ENCODE measurements around the gene KRT83. TPM values are rescaled to one million over a fixed set of nuclear protein-coding genes. Genes with fewer than 3 reads are reported as not detected.

KRT83 gene
- total RNA-seq: not detected

- peaks cover 6% of the 10 kb centered on the region for H3K4me1 Mint-ChIP-seq (ENCODE audit: low read depth)
- H3K4me3 Mint-ChIP-seq: no peak within 1 kb of the TSS
- DNase-seq (no peak), ATAC-seq (no peak)
- H3K36me3 Mint-ChIP-seq (ENCODE audit: low read depth): no peaks in the 10 kb centered on the region
- CTCF ChIA-PET: interaction anchor here (0.8 to 1.0 kb wide), 2 partner anchors 150 to 162 kb away, joined by 3 read pairs; no protein-coding TSS in a partner anchor
- no peaks in the 10 kb centered on the region for H3K9me3 Mint-ChIP-seq (ENCODE audit: insufficient read depth)
- peaks cover 35% of the 10 kb centered on the region for H3K27me3 Mint-ChIP-seq (ENCODE audit: low read depth)
- POLR2A ChIA-PET: interaction anchor here (0.7 kb wide), 1 partner anchor 676 kb away, joined by 4 read pairs; no protein-coding TSS in a partner anchor
- no peak within 1 kb of the TSS for H3K27ac Mint-ChIP-seq
These were observed at the start of gene KRT83 for GRCh38 chr12:52320784-52321400. Gene KRT83, minus strand, starts transcription at chr12:52321398. Its CDS starts 63 bp downstream, at chr12:52321335.

GRCh38 chr12:52369809-52370208 lies 48.6 kb upstream of the KRT83 start:
- CTCF ChIA-PET: interaction anchor here (1.2 to 3.7 kb wide), 4 partner anchors 8 to 510 kb away, joined by 3 to 12 read pairs (median 8); no protein-coding TSS in a partner anchor
- DNase-seq (no peak), ATAC-seq (no peak)
- POLR2A ChIA-PET: no interaction called here
- Mint-ChIP-seq H3K9me3 (ENCODE audit: insufficient read depth) (no peaks in the 10 kb centered on the region), H3K27me3 (ENCODE audit: low read depth) (peaks cover 25% of the 10 kb centered on the region), H3K4me3 (no peak overlapping the region), H3K27ac (no peak overlapping the region), H3K36me3 (ENCODE audit: low read depth) (no peaks in the 10 kb centered on the region), H3K4me1 (ENCODE audit: low read depth) (no peaks in the 10 kb centered on the region)

DNA sequence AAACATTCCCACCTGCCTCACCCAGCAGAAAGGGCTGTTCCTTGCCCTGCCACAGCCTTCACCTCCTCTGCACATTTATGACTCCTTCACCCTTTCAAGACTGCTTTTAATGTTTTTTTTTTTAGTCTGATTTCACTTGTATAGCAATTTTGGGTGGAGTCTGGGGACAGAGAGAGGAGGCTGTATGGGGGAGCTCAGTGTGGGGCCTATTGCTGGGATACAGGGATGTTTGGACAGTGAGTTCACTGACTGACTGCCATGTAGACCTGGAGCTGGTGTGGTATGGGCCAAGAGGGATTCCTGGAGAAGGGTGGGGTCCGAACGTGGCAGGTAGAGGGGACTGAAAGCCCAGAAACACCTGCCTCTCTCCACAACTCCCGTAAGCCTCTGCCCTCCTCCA lies 48.0 kb upstream of the KRT83 start:
- Mint-ChIP-seq H3K36me3 (ENCODE audit: low read depth) (no peaks in the 10 kb centered on the region), H3K27ac (no peak overlapping the region), H3K9me3 (ENCODE audit: insufficient read depth) (no peaks in the 10 kb centered on the region), H3K27me3 (ENCODE audit: low read depth) (peaks cover 24% of the 10 kb centered on the region), H3K4me1 (ENCODE audit: low read depth) (no peaks in the 10 kb centered on the region), H3K4me3 (no peak overlapping the region)
- ATAC-seq: no peak
- ChIA-PET POLR2A (interaction anchor here (0.5 kb wide), 1 partner anchor 225 kb away, joined by 3 read pairs; no protein-coding TSS in a partner anchor), CTCF (interaction anchor here (0.6 to 3.7 kb wide), 5 partner anchors 11 to 511 kb away, joined by 3 to 12 read pairs (median 5); no protein-coding TSS in a partner anchor)
- no peak for DNase-seq

- no peak for DNase-seq
- Mint-ChIP-seq H3K36me3 (ENCODE audit: low read depth) (no peaks in the 10 kb centered on the region), H3K4me3 (no peak overlapping the region), H3K27ac (no peak overlapping the region), H3K4me1 (ENCODE audit: low read depth) (no peaks in the 10 kb centered on the region), H3K9me3 (ENCODE audit: insufficient read depth) (no peaks in the 10 kb centered on the region), H3K27me3 (ENCODE audit: low read depth) (peaks cover 19% of the 10 kb centered on the region)
- no peak for ATAC-seq
- ChIA-PET POLR2A (interaction anchor here (0.5 kb wide), 1 partner anchor 224 kb away, joined by 3 read pairs; no protein-coding TSS in a partner anchor), CTCF (interaction anchor here (0.6 to 3.7 kb wide), 4 partner anchors 10 to 512 kb away, joined by 3 to 12 read pairs (median 7); no protein-coding TSS in a partner anchor)
These were observed 47.3 kb upstream of the KRT83 start for GRCh38 chr12:52368508-52368907.

DNA sequence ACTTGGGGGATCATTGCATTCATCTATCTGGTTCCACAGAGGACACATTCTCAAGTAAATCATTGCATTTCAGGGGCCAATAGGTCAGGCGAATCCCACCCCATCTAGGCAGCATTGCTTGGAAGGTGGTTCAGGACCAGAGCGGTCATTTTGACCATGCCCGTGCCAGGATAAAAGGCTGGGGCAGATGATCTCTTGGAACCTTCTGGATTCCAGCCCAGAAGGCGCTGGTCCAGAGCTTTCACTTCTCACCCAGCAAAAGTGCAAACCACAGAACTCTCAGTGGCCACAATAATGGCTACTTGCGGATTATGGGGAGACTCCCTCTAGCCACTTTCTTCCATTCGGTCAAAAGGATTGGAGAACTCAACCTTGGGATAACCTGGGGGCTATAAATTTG lies 46.7 kb upstream of the KRT83 start:
- no peak for ATAC-seq
- no peaks in the 10 kb centered on the region for H3K9me3 Mint-ChIP-seq (ENCODE audit: insufficient read depth)
- ChIA-PET POLR2A (no interaction called here), CTCF (interaction anchor here (0.9 to 3.7 kb wide), 3 partner anchors 9 to 517 kb away, joined by 3 to 12 read pairs (median 9); no protein-coding TSS in a partner anchor)
- no peaks in the 10 kb centered on the region for H3K4me1 Mint-ChIP-seq (ENCODE audit: low read depth)
- no peak overlapping the region for H3K27ac Mint-ChIP-seq
- no peak overlapping the region for H3K4me3 Mint-ChIP-seq
- no peaks in the 10 kb centered on the region for H3K36me3 Mint-ChIP-seq (ENCODE audit: low read depth)
- peaks cover 16% of the 10 kb centered on the region for H3K27me3 Mint-ChIP-seq (ENCODE audit: low read depth)
- no peak for DNase-seq

DNA sequence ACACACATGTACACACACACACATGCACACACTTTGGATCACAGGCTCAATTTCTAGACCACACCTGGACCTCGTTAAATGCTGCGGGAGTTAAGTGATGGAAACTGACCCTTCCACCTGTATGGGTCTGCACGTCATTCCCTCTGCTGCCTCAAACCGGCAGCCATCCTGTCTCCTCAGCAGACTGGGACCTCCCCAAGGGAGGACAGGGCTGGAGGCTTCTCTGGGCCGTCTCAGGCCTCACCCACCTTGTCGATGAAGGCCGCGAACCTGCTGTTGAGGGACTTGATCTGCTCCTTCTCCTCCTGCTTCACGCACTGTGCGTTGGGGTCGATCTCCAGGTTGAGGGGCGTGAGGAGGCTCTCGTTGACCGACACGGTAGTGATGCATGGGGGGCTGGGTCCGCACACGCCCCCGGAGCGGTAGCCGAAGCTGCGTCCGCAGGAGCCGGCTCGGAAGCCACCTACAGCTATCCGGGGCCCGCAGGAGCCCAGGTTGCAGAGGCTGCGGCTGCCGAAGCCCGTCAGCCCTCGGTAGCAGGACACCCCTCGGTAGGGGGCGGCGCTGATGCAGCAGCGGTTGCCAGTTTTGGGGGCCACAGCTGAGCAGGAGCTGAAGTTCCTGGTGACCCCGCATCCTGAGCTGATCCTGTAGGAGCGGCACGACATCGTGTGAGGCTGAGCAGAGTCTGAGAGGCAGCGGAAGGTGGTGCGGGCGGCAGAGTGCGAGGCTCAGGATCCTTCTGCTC lies 45.7 kb upstream of the KRT83 start, which contains the start of gene KRT85:
KRT85 (minus strand) TSS at position 744 of the 748 bp plus-strand sequence; CDS start at position 668, 76 bp downstream.
- CTCF ChIA-PET: interaction anchor here (0.9 to 3.7 kb wide), 2 partner anchors 513 to 518 kb away, joined by 3 to 12 read pairs; no protein-coding TSS in a partner anchor
- ATAC-seq: no peak
- DNase-seq: no peak
- peaks cover 14% of the 10 kb centered on the region for H3K27me3 Mint-ChIP-seq (ENCODE audit: low read depth)
- no peaks in the 10 kb centered on the region for H3K9me3 Mint-ChIP-seq (ENCODE audit: insufficient read depth)
- no peaks in the 10 kb centered on the region for H3K4me1 Mint-ChIP-seq (ENCODE audit: low read depth)
- POLR2A ChIA-PET: no interaction called here
- H3K27ac Mint-ChIP-seq: no peak within 1 kb of the TSS
- no peak within 1 kb of the TSS for H3K4me3 Mint-ChIP-seq
- no peaks in the 10 kb centered on the region for H3K36me3 Mint-ChIP-seq (ENCODE audit: low read depth)

- ChIA-PET POLR2A (interaction anchor here (0.7 kb wide), 1 partner anchor 9 kb away, joined by 3 read pairs; no protein-coding TSS in a partner anchor), CTCF (interaction anchor here (0.6 to 1.4 kb wide), 5 partner anchors 8 to 515 kb away, joined by 3 to 4 read pairs (median 3); no protein-coding TSS in a partner anchor)
- Mint-ChIP-seq H3K36me3 (ENCODE audit: low read depth) (no peaks in the 10 kb centered on the region), H3K27ac (no peak overlapping the region), H3K27me3 (ENCODE audit: low read depth) (peaks cover 11% of the 10 kb centered on the region), H3K4me3 (no peak overlapping the region), H3K9me3 (ENCODE audit: insufficient read depth) (no peaks in the 10 kb centered on the region), H3K4me1 (ENCODE audit: low read depth) (peaks cover 11% of the 10 kb centered on the region)
- no peak for DNase-seq
- ATAC-seq: no peak
These were observed 43.8 kb upstream of the KRT83 start for GRCh38 chr12:52364901-52365489.

DNA sequence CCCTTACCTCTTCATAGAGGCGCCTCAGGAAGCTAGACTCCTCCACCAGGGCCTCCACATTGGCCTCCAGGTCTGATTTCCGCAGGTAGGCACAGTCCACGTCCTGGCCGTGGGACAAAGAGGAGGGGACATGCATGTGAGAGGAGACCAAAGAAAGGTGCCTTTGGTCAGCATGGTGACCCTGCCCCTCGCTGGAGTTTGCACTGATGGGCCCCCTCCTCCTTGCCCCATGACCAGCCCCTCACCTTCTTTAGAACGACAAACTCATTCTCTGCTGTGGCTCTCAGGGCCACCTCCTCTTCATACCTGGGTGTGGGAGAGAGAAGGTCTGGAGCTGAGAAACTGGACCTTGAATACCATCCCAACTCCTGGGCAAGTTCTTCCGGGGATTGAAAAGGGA lies 42.9 kb upstream of the KRT83 start:
- Mint-ChIP-seq H3K4me1 (ENCODE audit: low read depth) (peaks cover 21% of the 10 kb centered on the region), H3K27me3 (ENCODE audit: low read depth) (peaks cover 14% of the 10 kb centered on the region), H3K9me3 (ENCODE audit: insufficient read depth) (no peaks in the 10 kb centered on the region), H3K36me3 (ENCODE audit: low read depth) (no peaks in the 10 kb centered on the region), H3K4me3 (no peak overlapping the region), H3K27ac (no peak overlapping the region)
- ATAC-seq (no peak), DNase-seq (no peak)
- ChIA-PET CTCF (interaction anchor here (0.6 to 1.4 kb wide), 5 partner anchors 10 to 521 kb away, joined by 3 to 4 read pairs (median 3); no protein-coding TSS in a partner anchor), POLR2A (interaction anchor here (0.6 kb wide), 1 partner anchor 126 kb away, joined by 3 read pairs; no protein-coding TSS in a partner anchor)

GRCh38 chr12:52363111-52363679 lies 42.0 kb upstream of the KRT83 start:
- no peaks in the 10 kb centered on the region for H3K36me3 Mint-ChIP-seq (ENCODE audit: low read depth)
- no peak for DNase-seq
- CTCF ChIA-PET: interaction anchor here (0.6 to 1.0 kb wide), 3 partner anchors 11 to 522 kb away, joined by 3 to 4 read pairs (median 3); no protein-coding TSS in a partner anchor

DNA sequence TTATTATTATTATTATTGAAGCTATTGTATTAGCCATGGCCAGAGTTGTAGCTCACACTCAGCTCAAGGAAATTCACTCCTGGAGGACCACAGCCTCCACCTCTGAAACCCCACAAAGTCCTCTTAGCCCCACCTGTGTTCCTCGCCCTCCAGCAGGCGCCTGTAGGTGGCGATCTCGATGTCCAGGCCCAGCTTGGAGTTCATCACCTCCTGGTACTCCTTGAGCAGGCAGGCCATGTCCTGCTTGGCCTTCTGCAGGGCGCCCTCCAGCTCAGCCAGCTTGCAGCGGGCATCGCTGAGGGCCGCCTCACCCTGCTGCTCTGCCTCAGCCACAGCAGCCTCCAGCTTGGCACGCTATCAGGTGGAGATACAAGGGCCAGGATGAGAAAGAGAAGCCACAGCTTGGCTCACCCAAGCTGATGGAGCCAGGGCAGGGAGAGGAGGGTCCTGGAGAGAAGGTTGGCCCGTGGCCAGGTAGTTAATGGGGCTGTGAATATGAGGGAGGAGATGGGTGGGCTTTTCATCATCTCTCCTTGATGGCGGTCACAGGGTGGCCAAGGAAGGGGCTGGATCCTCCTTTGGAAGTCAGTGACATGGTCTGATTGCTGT lies 41.0 kb upstream of the KRT83 start:
- DNase-seq: peak; percentile 31
- H3K27ac Mint-ChIP-seq: no peak overlapping the region
- H3K4me1 Mint-ChIP-seq (ENCODE audit: low read depth): peaks cover 37% of the 10 kb centered on the region
- ATAC-seq: no peak
- H3K4me3 Mint-ChIP-seq: no peak overlapping the region
- H3K36me3 Mint-ChIP-seq (ENCODE audit: low read depth): no peaks in the 10 kb centered on the region
- POLR2A ChIA-PET: no interaction called here
- no peaks in the 10 kb centered on the region for H3K9me3 Mint-ChIP-seq (ENCODE audit: insufficient read depth)
- H3K27me3 Mint-ChIP-seq (ENCODE audit: low read depth): peaks cover 14% of the 10 kb centered on the region
- CTCF ChIA-PET: interaction anchor here (1.0 to 2.7 kb wide), 9 partner anchors 8 to 246 kb away, joined by 3 to 21 read pairs (median 4); partner anchors contain the start of gene KRT86

More at GRCh38 chr12:52363111-52363679, 42.0 kb upstream of the KRT83 start:
- H3K9me3 Mint-ChIP-seq (ENCODE audit: insufficient read depth): no peaks in the 10 kb centered on the region
- no peak for ATAC-seq
- H3K27me3 Mint-ChIP-seq (ENCODE audit: low read depth): peaks cover 11% of the 10 kb centered on the region
- no peak overlapping the region for H3K4me3 Mint-ChIP-seq
- POLR2A ChIA-PET: no interaction called here
- H3K27ac Mint-ChIP-seq: no peak overlapping the region
- H3K4me1 Mint-ChIP-seq (ENCODE audit: low read depth): peaks cover 29% of the 10 kb centered on the region

GRCh38 chr12:52361553-52361952 lies 40.4 kb upstream of the KRT83 start:
- no peak overlapping the region for H3K4me3 Mint-ChIP-seq
- peaks cover 13% of the 10 kb centered on the region for H3K27me3 Mint-ChIP-seq (ENCODE audit: low read depth)
- no peaks in the 10 kb centered on the region for H3K36me3 Mint-ChIP-seq (ENCODE audit: low read depth)
- ATAC-seq (no peak), DNase-seq (no peak)
- no peaks in the 10 kb centered on the region for H3K9me3 Mint-ChIP-seq (ENCODE audit: insufficient read depth)
- POLR2A ChIA-PET: no interaction called here
- CTCF ChIA-PET: interaction anchor here (0.7 to 2.7 kb wide), 12 partner anchors 9 to 518 kb away, joined by 3 to 21 read pairs (median 4); partner anchors contain the start of gene KRT86
- no peak overlapping the region for H3K27ac Mint-ChIP-seq
- H3K4me1 Mint-ChIP-seq (ENCODE audit: low read depth): peaks cover 37% of the 10 kb centered on the region
